ENCODE results near the gene UNC93B1. TPM values are rescaled to one million over a fixed set of nuclear protein-coding genes. Genes with fewer than 3 reads are reported as not detected.
A peak's percentile ranks its signal among the peaks of the same experiment; 100 is the strongest.
"Not testable (repeated sequence)": the region's sequence is repeated elsewhere in the genome, so short reads cannot be mapped to it uniquely, and the experiment has no call there.

The UNC93B1 gene
- total and polyA plus RNA-seq, 11 donors, result 5.0 to 34.2 (median 6.9) TPM

- ATAC-seq; H3K4me3 ChIP-seq; intact Hi-C loops (cut with DNase I); H3K9me3 ChIP-seq; H3K36me3 ChIP-seq; H3K27ac ChIP-seq; DNase-seq: not testable (repeated sequence)
- 47 to 60% (median 54%) methylated on average over 9 to 12 of the region's 12 CpGs for WGBS, 4 donors
- Histone ChIP-seq H3K27me3 (peaks cover 0 to 14% (median 4%) of the 10 kb centered on the region in 9 donors), H3K4me1 (peaks cover 0 to 12% (median 6%) of the 10 kb centered on the region in 12 donors)
- TF ChIP-seq, protein P1, sequence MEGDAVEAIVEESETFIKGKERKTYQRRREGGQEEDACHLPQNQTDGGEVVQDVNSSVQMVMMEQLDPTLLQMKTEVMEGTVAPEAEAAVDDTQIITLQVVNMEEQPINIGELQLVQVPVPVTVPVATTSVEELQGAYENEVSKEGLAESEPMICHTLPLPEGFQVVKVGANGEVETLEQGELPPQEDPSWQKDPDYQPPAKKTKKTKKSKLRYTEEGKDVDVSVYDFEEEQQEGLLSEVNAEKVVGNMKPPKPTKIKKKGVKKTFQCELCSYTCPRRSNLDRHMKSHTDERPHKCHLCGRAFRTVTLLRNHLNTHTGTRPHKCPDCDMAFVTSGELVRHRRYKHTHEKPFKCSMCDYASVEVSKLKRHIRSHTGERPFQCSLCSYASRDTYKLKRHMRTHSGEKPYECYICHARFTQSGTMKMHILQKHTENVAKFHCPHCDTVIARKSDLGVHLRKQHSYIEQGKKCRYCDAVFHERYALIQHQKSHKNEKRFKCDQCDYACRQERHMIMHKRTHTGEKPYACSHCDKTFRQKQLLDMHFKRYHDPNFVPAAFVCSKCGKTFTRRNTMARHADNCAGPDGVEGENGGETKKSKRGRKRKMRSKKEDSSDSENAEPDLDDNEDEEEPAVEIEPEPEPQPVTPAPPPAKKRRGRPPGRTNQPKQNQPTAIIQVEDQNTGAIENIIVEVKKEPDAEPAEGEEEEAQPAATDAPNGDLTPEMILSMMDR (IDR thresholded peaks at IDR 0.05), result peak; percentile 30 to 61 (median 48)
These were observed 10.1 kb downstream of the UNC93B1 start for GRCh38 chr11:67993821-67994220.

DNA sequence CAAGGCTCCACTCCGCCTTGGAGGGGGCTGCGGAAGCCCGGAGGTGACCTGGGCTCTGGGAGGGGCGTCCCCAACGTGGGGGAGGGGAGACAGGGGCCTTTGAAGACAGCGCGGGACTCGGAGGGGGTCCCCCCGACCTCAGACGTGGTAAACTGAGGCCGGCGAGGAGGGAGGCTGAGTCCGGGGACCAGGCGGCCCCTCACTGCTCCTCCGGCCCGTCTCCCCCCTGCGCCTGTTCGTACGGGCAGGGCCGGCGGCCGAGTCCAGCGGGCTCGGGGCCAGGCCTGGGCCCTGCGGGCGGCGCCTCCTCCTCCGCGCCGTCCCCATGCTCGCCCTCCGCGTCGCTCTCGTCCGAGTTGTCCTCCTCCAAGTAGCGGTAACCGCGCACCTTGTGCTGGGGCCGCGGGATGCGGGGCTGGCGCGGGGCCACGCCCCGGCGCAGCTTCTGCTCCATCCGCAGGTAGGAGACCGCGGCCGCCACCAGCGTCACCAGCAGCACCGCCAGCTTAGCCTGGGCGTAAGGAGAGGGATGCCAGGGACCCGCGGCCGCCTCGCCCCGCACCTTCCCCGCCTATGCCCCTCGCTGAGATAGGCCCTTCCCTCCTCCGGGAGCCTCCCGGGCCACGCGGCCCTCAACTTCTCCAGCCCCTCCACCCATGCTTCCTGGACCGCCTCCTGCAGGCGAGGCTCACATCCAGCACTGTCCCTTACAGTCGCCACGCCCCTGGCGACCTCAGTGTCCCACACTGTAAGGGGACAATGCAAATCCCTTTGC is 12.4 kb downstream of the UNC93B1 start:
- H3K4me3 ChIP-seq, result peak overlapping the region in 8 of 12 donors; percentile 15 to 38 (median 24)
- H3K4me1 ChIP-seq, result peaks cover 0 to 11% (median 4%) of the 10 kb centered on the region in 12 donors
- H3K36me3 ChIP-seq; H3K9me3 ChIP-seq; ATAC-seq; intact Hi-C loops (cut with DNase I); H3K27ac ChIP-seq; DNase-seq: not testable (repeated sequence)
- peaks cover 0 to 14% (median 4%) of the 10 kb centered on the region in 9 donors for H3K27me3 ChIP-seq
- 14 to 17% (median 16%) methylated on average over 22 to 69 of the region's 70 CpGs for WGBS, 4 donors

- 9 to 25% (median 14%) methylated on average over 22 to 52 of the region's 58 CpGs for WGBS, 4 donors
- Histone ChIP-seq H3K27me3 (peaks cover 0 to 14% (median 4%) of the 10 kb centered on the region in 9 donors), H3K4me3 (peak overlapping the region in 6 of 12 donors; percentile 15 to 38 (median 25)), H3K4me1 (peaks cover 0 to 11% (median 4%) of the 10 kb centered on the region in 12 donors)
- H3K27ac ChIP-seq; H3K9me3 ChIP-seq; H3K36me3 ChIP-seq; intact Hi-C loops (cut with DNase I); DNase-seq; ATAC-seq: not testable (repeated sequence)
These were observed 13.2 kb downstream of the UNC93B1 start for GRCh38 chr11:67990546-67991346.

GRCh38 chr11:67985302-67985701 is 18.6 kb downstream of the UNC93B1 start:
- 86 to 93% (median 90%) methylated on average over 6 of the region's 6 CpGs for WGBS, 4 donors
- H3K4me3 ChIP-seq; intact Hi-C loops (cut with DNase I); H3K9me3 ChIP-seq; ATAC-seq; H3K36me3 ChIP-seq; H3K4me1 ChIP-seq; H3K27me3 ChIP-seq; DNase-seq; H3K27ac ChIP-seq: not testable (repeated sequence)

DNA sequence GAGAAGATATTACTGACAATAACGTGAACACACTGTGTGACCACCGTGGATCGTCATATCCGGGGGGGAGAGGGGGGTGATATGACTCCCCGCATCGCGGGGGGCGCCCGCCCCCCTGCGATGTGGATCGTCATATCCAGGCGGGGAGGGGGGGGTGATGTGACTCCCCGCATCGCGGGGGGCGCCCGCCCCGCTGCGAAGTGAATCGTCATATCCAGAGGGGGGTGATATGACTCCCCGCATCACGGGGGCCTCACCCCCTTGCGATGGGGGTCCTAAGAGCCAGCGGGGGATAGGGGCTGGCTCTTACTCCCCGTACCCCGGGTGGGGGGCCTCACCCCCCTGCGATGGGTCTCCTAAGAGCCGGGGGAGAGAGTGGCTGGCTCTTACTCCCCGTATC is 19.9 kb downstream of the UNC93B1 start:
- no peak overlapping the region for H3K27ac ChIP-seq
- no peak overlapping the region for H3K4me3 ChIP-seq
- DNase-seq, result no peak
- no peak for ATAC-seq
- 74 to 89% (median 83%) methylated on average over 24 to 29 of the region's 29 CpGs for WGBS, 4 donors
- TF ChIP-seq, protein P1 (IDR thresholded peaks at IDR 0.05), result no peak
- no peaks in the 10 kb centered on the region for H3K9me3 ChIP-seq
- no peaks in the 10 kb centered on the region for H3K4me1 ChIP-seq
- H3K36me3 ChIP-seq, result no peaks in the 10 kb centered on the region
- intact Hi-C loops (cut with DNase I), result no loop called here
- peaks cover 0 to 3% (median 0%) of the 10 kb centered on the region in 9 donors for H3K27me3 ChIP-seq

DNA sequence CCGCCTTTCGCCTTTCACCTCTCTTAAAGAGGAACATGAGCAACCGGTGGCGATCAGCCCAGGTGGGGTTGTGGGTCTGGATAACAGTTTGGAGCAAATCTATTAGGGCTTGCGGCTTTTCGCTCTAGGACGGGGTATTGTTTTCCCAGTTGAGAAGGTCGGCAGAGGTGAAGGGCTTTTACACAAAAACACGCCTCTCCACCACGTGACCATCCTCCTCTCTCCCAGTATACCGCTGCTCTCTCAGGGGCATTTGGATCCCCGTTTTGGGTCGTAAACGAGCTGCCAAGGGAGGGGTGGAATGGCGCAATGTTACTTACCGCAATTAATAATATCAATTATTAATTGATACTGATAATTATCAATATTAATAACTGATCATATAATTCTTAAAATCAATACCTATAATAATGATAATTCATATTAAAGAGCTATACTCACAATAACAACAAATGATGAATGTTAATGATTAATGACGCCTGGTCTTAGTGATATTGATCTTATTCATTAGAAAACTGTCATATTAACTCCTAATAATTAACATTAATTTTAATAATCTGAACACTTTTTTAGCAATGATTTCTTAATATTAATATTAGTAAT is 21.5 kb downstream of the UNC93B1 start:
- DNase-seq; H3K27ac ChIP-seq; H3K9me3 ChIP-seq; H3K4me1 ChIP-seq; H3K36me3 ChIP-seq; H3K4me3 ChIP-seq; ATAC-seq; H3K27me3 ChIP-seq; intact Hi-C loops (cut with DNase I): not testable (repeated sequence)
- WGBS, 4 donors, result 75 to 80% (median 78%) methylated on average over 16 to 17 of the region's 17 CpGs

DNA sequence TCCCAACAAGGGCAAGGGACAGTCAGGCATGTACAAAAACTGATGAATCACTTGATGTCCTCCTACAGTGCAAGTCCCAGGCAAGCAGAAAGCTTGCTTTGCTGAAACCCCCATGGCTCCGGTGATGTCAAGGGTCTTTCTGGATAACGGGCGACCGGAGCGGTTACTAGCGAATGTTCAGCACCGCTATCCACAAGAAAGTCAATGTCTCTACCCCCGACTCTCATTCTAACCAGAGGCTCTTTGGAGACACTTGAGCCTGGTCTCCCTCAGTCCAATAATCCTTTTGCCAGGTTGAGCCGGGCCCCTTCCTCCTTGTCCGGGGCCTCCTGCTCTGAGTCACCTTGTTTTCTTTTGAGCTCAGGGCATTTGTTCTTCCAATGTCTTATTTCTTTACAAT is 22.7 kb downstream of the UNC93B1 start:
- intact Hi-C loops (cut with DNase I); DNase-seq; H3K4me3 ChIP-seq; ATAC-seq; H3K9me3 ChIP-seq; H3K27ac ChIP-seq; H3K36me3 ChIP-seq; H3K27me3 ChIP-seq; H3K4me1 ChIP-seq: not testable (repeated sequence)
- WGBS, 4 donors, result 83 to 87% (median 86%) methylated on average over 10 of the region's 10 CpGs

- H3K9me3 ChIP-seq; DNase-seq; intact Hi-C loops (cut with DNase I); H3K4me3 ChIP-seq; H3K27ac ChIP-seq; H3K36me3 ChIP-seq; H3K4me1 ChIP-seq; H3K27me3 ChIP-seq; ATAC-seq: not testable (repeated sequence)
- WGBS, 4 donors, result 61 to 72% (median 63%) methylated on average over 17 of the region's 17 CpGs
These were observed 25.0 kb downstream of the UNC93B1 start for GRCh38 chr11:67978766-67979418.
